Astrocyte (in vitro differentiated cells and primary cell): ENCODE data around the gene HOXD11. TPM values are rescaled to one million over a fixed set of nuclear protein-coding genes. Genes with fewer than 3 reads are reported as not detected.

Source experiments
- DNase-seq: peaks from one replicate; pipeline ENCODE4 v3.0.0-alpha.2; 2010; ENCODE audit warnings: low read depth
- FAIRE-seq: peaks from 2 replicates; lab custom pipeline; 2011; peaks lifted over from hg19 to GRCh38; lab: Jason Lieb, UNC
- H2AFZ ChIP-seq: 2 replicates; pipeline ENCODE4 v1.6.0; 2012; ENCODE audit warnings: low read depth, low read length, inconsistent platforms
- H3K27ac ChIP-seq: 2 replicates; pipeline ENCODE4 v1.5.1; 2011; ENCODE audit warnings: low read depth, low read length, inconsistent platforms
- H3K27me3 ChIP-seq: 2 replicates; pipeline ENCODE4 v1.6.0; 2011; ENCODE audit warnings: low read length, inconsistent platforms; ENCODE audit not compliant: insufficient read depth
- H3K36me3 ChIP-seq: 2 replicates; pipeline ENCODE4 v1.5.1; 2011; ENCODE audit warnings: low read length, inconsistent platforms; ENCODE audit not compliant: insufficient read depth
- H3K4me1 ChIP-seq: 2 replicates; pipeline ENCODE4 v1.5.1; 2011; ENCODE audit warnings: low read length, inconsistent platforms; ENCODE audit not compliant: insufficient read depth
- H3K4me2 ChIP-seq: 2 replicates; pipeline ENCODE4 v1.6.0; 2012; ENCODE audit warnings: low read length, inconsistent platforms
- H3K4me3 ChIP-seq: 2 replicates; pipeline ENCODE4 v1.5.1; 2011; ENCODE audit warnings: low read depth, mild to moderate bottlenecking, low read length, inconsistent platforms; ENCODE audit not compliant: insufficient read depth
- H3K79me2 ChIP-seq: 2 replicates; pipeline ENCODE4 v1.6.0; 2012; ENCODE audit warnings: mild to moderate bottlenecking, low read length, inconsistent platforms; ENCODE audit not compliant: insufficient read depth
- H3K9ac ChIP-seq: 2 replicates; pipeline ENCODE4 v1.6.0; 2012; ENCODE audit warnings: mild to moderate bottlenecking, low read length, inconsistent platforms
- H3K9me3 ChIP-seq: 2 replicates; pipeline ENCODE4 v1.5.1; 2012; ENCODE audit warnings: low read depth, mild to moderate bottlenecking, low read length, inconsistent platforms; ENCODE audit not compliant: insufficient read depth
- H4K20me1 ChIP-seq: 2 replicates; pipeline ENCODE4 v1.6.0; 2012; ENCODE audit warnings: low read length, inconsistent platforms; ENCODE audit not compliant: insufficient read depth
- H3K27ac Mint-ChIP-seq: one replicate; pipeline ENCODE4 v1.8.0; 2021; ENCODE audit warnings: mild to moderate bottlenecking, mixed read lengths; ENCODE audit not compliant: unreplicated experiment
- H3K27me3 Mint-ChIP-seq: one replicate; pipeline ENCODE4 v1.8.0; 2021; ENCODE audit warnings: low read depth, mixed read lengths; ENCODE audit not compliant: unreplicated experiment
- H3K36me3 Mint-ChIP-seq: one replicate; pipeline ENCODE4 v1.8.0; 2021; ENCODE audit warnings: low read depth, mixed read lengths; ENCODE audit not compliant: unreplicated experiment
- H3K4me1 Mint-ChIP-seq: one replicate; pipeline ENCODE4 v1.8.0; 2021; ENCODE audit warnings: low read depth, mixed read lengths; ENCODE audit not compliant: unreplicated experiment
- H3K4me3 Mint-ChIP-seq: one replicate; pipeline ENCODE4 v1.8.0; 2021; ENCODE audit warnings: mild to moderate bottlenecking, moderate library complexity, mixed read lengths; ENCODE audit not compliant: unreplicated experiment
- H3K9me3 Mint-ChIP-seq: one replicate; pipeline ENCODE4 v1.8.0; 2021; ENCODE audit warnings: mild to moderate bottlenecking, mixed read lengths; ENCODE audit not compliant: unreplicated experiment
- CTCF ChIP-seq: IDR thresholded peaks from 2 replicates; pipeline ENCODE4 v1.5.1; 2011; ENCODE audit warnings: low read depth, mild to moderate bottlenecking, inconsistent platforms, low read length, moderate library complexity; ENCODE audit not compliant: insufficient read depth
- EZH2 ChIP-seq: IDR thresholded peaks from 2 replicates; pipeline ENCODE4 v1.6.1; 2012; ENCODE audit warnings: mild to moderate bottlenecking, low read length, inconsistent platforms; ENCODE audit not compliant: insufficient read depth
- total RNA-seq: library from RNA; stranded (reverse); gene quantifications from 2 replicates; pipeline ENCODE4 v1.2.1, GENCODE V29; 2021

The HOXD11 gene
- total RNA-seq, 1 donor from 2014 or later: not detected

- Histone ChIP-seq H3K79me2 (no peaks in the 10 kb centered on the region), H4K20me1 (no peaks in the 10 kb centered on the region), H3K27ac (peak overlapping the region; percentile 47), H3K36me3 (no peaks in the 10 kb centered on the region), H3K27me3 (peaks cover 85% of the 10 kb centered on the region), H3K4me1 (no peaks in the 10 kb centered on the region), H3K9me3 (peaks cover 2% of the 10 kb centered on the region), H2AFZ (no peak overlapping the region), H3K4me2 (peak overlapping the region; percentile 81), H3K4me3 (peak overlapping the region; percentile 57), H3K9ac (peak overlapping the region; percentile 81)
- Mint-ChIP-seq H3K4me1 (no peaks in the 10 kb centered on the region), H3K36me3 (peaks cover 2% of the 10 kb centered on the region), H3K27ac (no peak overlapping the region), H3K9me3 (peaks cover 30% of the 10 kb centered on the region), H3K4me3 (no peak overlapping the region), H3K27me3 (peaks cover 87% of the 10 kb centered on the region)
- DNase-seq (no peak), FAIRE-seq (no peak)
- TF ChIP-seq EZH2: peak; percentile 50
- no peak for TF ChIP-seq CTCF
Measured at GRCh38 chr2:176152350-176153181, 45.5 kb downstream of the HOXD11 start.

- Mint-ChIP-seq H3K27ac (no peak overlapping the region), H3K27me3 (peaks cover 85% of the 10 kb centered on the region), H3K9me3 (peaks cover 23% of the 10 kb centered on the region), H3K36me3 (no peaks in the 10 kb centered on the region), H3K4me3 (no peak overlapping the region), H3K4me1 (no peaks in the 10 kb centered on the region)
- H3K4me3 ChIP-seq: peak overlapping the region; percentile 39
- no peak for TF ChIP-seq EZH2
- TF ChIP-seq CTCF: no peak
- peak overlapping the region; percentile 81 for H3K4me2 ChIP-seq
- peaks cover 81% of the 10 kb centered on the region for H3K27me3 ChIP-seq
- H2AFZ ChIP-seq: no peak overlapping the region
- H3K9ac ChIP-seq: no peak overlapping the region
- H3K36me3 ChIP-seq: no peaks in the 10 kb centered on the region
- DNase-seq (no peak), FAIRE-seq (no peak)
- H4K20me1 ChIP-seq: no peaks in the 10 kb centered on the region
- peaks cover 2% of the 10 kb centered on the region for H3K9me3 ChIP-seq
- no peaks in the 10 kb centered on the region for H3K4me1 ChIP-seq
- no peak overlapping the region for H3K27ac ChIP-seq
- H3K79me2 ChIP-seq: no peaks in the 10 kb centered on the region
Measured at GRCh38 chr2:176154576-176155252, 47.6 kb downstream of the HOXD11 start.
